H1 (cell line): ENCODE measurements around the gene LCE1D.

Source experiments
- CEBPB ChIP-seq: IDR thresholded peaks from 2 replicates; pipeline ENCODE4 v1.6.1; 2012; ENCODE audit warnings: low read depth, low read length
- CREB1 ChIP-seq: IDR thresholded peaks from 2 replicates; pipeline ENCODE4 v1.6.1; 2012; ENCODE audit warnings: inconsistent platforms
- EP300 ChIP-seq, 2 experiments: IDR thresholded peaks; 1 replicate in 1 of 2; 2 replicates in 1 of 2; pipeline ENCODE4 v1.6.1; 2011 to 2012; ENCODE audit warnings: low read depth in 2 of 2, low read length in 2 of 2, mild to moderate bottlenecking in 2 of 2, borderline replicate concordance in 1 of 2, inconsistent platforms in 1 of 2, moderate library complexity in 1 of 2
- JUND ChIP-seq: IDR thresholded peaks from 2 replicates; pipeline ENCODE4 v1.6.1; 2011; ENCODE audit warnings: mild to moderate bottlenecking, improper control_type of control experiment, low read length
- RNF2 ChIP-seq: fragments of 200-900, 300-1000 bp; sonication (generic); IDR thresholded peaks from 2 replicates; pipeline ENCODE4 v1.7.1; 2016; ENCODE audit warnings: borderline replicate concordance, low read depth, mild to moderate bottlenecking, antibody characterized with exemption, low read length; ENCODE audit not compliant: poor library complexity, severe bottlenecking; ENCODE audit errors: missing control alignments
- SP1 ChIP-seq: IDR thresholded peaks from 2 replicates; pipeline ENCODE4 v1.6.1; 2011; ENCODE audit warnings: low read depth, low read length
- TEAD4 ChIP-seq: IDR thresholded peaks from 2 replicates; pipeline ENCODE4 v1.6.1; 2012; ENCODE audit warnings: low read depth, low read length, inconsistent platforms, mixed read lengths
- ZNF274 ChIP-seq: IDR thresholded peaks from 2 replicates; pipeline ENCODE4 v1.7.0; 2012; ENCODE audit warnings: low read length, borderline replicate concordance; ENCODE audit errors: extremely low read depth
- TF ChIP-seq, protein P1 (sequence below), 3 experiments: IDR thresholded peaks; 1 replicate in 2 of 3; 2 replicates in 1 of 3; pipeline versions ENCODE4 v1.5.1 to v1.6.1; 2011; ENCODE audit warnings: low read length in 3 of 3, mild to moderate bottlenecking in 3 of 3, inconsistent platforms in 2 of 3, low read depth in 1 of 3, moderate library complexity in 1 of 3; ENCODE audit not compliant: insufficient read depth in 1 of 3; ENCODE audit errors: control extremely low read depth in 1 of 3
- TF ChIP-seq, protein P2 (sequence below): IDR thresholded peaks from 2 replicates; pipeline ENCODE4 v1.6.1; 2012; ENCODE audit warnings: low read length, inconsistent platforms
- TF ChIP-seq, protein P3 (sequence below): IDR thresholded peaks from 2 replicates; pipeline ENCODE4 v1.6.1; 2012; ENCODE audit warnings: inconsistent platforms

DNA sequence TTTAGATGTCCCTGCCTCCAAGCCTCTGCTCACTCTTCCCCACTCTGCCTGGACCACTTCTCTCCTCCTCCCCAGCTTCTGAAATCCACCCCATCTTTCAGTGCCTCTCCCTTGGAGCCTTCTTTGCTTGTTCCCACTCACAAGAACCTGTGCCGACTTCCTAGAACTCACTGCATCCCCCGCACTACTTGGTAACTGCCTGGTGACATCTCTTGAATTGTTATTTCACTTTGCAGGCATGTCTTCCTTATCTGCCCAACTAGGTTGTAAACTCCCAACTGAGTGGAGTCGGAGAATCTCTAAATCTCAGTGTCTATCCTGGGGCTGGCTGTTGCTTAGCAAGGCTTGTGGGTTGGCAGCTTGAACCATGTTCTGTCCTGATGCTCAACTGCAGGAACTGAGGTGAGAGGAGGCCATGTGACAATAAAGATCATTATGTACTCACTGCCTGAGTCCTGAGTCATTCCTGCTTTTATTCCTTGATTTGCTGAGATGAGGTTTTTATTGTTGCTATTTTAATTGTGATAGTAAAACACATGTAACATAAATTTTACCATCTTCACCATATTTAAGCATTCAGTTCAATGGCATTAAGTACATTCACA, 34.8 kb upstream of the LCE1D start:
- TF ChIP-seq SP1 (no peak), CREB1 (no peak), JUND (no peak), ZNF274 (no peak), RNF2 (no peak), TEAD4 (no peak), CEBPB (no peak), EP300 (IDR thresholded peaks at IDR 0.05; ENCODE audit: borderline replicate concordance in 1 of 2, low read depth in 2 of 2, low read length in 2 of 2) (no peak)
- TF ChIP-seq, protein P1, sequence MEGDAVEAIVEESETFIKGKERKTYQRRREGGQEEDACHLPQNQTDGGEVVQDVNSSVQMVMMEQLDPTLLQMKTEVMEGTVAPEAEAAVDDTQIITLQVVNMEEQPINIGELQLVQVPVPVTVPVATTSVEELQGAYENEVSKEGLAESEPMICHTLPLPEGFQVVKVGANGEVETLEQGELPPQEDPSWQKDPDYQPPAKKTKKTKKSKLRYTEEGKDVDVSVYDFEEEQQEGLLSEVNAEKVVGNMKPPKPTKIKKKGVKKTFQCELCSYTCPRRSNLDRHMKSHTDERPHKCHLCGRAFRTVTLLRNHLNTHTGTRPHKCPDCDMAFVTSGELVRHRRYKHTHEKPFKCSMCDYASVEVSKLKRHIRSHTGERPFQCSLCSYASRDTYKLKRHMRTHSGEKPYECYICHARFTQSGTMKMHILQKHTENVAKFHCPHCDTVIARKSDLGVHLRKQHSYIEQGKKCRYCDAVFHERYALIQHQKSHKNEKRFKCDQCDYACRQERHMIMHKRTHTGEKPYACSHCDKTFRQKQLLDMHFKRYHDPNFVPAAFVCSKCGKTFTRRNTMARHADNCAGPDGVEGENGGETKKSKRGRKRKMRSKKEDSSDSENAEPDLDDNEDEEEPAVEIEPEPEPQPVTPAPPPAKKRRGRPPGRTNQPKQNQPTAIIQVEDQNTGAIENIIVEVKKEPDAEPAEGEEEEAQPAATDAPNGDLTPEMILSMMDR (IDR thresholded peaks at IDR 0.05; ENCODE audit: control extremely low read depth in 1 of 3, insufficient read depth in 1 of 3, low read depth in 1 of 3, low read length in 3 of 3): no peak
- TF ChIP-seq, protein P2, sequence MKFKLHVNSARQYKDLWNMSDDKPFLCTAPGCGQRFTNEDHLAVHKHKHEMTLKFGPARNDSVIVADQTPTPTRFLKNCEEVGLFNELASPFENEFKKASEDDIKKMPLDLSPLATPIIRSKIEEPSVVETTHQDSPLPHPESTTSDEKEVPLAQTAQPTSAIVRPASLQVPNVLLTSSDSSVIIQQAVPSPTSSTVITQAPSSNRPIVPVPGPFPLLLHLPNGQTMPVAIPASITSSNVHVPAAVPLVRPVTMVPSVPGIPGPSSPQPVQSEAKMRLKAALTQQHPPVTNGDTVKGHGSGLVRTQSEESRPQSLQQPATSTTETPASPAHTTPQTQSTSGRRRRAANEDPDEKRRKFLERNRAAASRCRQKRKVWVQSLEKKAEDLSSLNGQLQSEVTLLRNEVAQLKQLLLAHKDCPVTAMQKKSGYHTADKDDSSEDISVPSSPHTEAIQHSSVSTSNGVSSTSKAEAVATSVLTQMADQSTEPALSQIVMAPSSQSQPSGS: no peak
- TF ChIP-seq, protein P3, sequence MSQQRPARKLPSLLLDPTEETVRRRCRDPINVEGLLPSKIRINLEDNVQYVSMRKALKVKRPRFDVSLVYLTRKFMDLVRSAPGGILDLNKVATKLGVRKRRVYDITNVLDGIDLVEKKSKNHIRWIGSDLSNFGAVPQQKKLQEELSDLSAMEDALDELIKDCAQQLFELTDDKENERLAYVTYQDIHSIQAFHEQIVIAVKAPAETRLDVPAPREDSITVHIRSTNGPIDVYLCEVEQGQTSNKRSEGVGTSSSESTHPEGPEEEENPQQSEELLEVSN: no peak
